ENCODE measurements around the gene C22orf15.

C22orf15 gene

GRCh38 chr22:23762842-23763578 lies at the start of gene C22orf15:
Gene C22orf15, plus strand, starts transcription at chr22:23762990. Its CDS starts 317 bp downstream, at chr22:23763307.
- no peak for DNase-seq

- DNase-seq: no peak
These were observed 48.8 kb upstream of the C22orf15 start for GRCh38 chr22:23713696-23714595.

GRCh38 chr22:23714596-23715578 lies 47.9 kb upstream of the C22orf15 start:
- no peak for DNase-seq

GRCh38 chr22:23715806-23716375 lies 46.9 kb upstream of the C22orf15 start:
- DNase-seq: no peak

GRCh38 chr22:23716811-23717801 lies 45.7 kb upstream of the C22orf15 start:
- DNase-seq: peak; percentile 89

GRCh38 chr22:23718371-23719165 lies 44.2 kb upstream of the C22orf15 start:
- peak; percentile 45 for DNase-seq

GRCh38 chr22:23720855-23721254 lies 41.9 kb upstream of the C22orf15 start:
- no peak for DNase-seq

- no peak for DNase-seq
These were observed 40.6 kb upstream of the C22orf15 start for GRCh38 chr22:23722160-23722559.

GRCh38 chr22:23722724-23723123 lies 40.1 kb upstream of the C22orf15 start:
- no peak for DNase-seq

- DNase-seq: peak; percentile 80
These were observed 34.7 kb upstream of the C22orf15 start for GRCh38 chr22:23728108-23728507.

GRCh38 chr22:23737696-23738095 lies 25.1 kb upstream of the C22orf15 start:
- DNase-seq: no peak

GRCh38 chr22:23742505-23743264 lies 20.1 kb upstream of the C22orf15 start:
- no peak for DNase-seq

GRCh38 chr22:23743303-23743705 lies 19.5 kb upstream of the C22orf15 start:
- DNase-seq: no peak

- DNase-seq: no peak
These were observed 18.8 kb upstream of the C22orf15 start for GRCh38 chr22:23744001-23744400.

GRCh38 chr22:23744485-23744884 lies 18.3 kb upstream of the C22orf15 start:
- no peak for DNase-seq

- no peak for DNase-seq
These were observed 17.0 kb upstream of the C22orf15 start for GRCh38 chr22:23745791-23746190.

GRCh38 chr22:23749841-23750301 lies 12.9 kb upstream of the C22orf15 start:
- no peak for DNase-seq

GRCh38 chr22:23750367-23750713 lies 12.4 kb upstream of the C22orf15 start:
- DNase-seq: no peak

- DNase-seq: peak; percentile 94
These were observed 11.9 kb upstream of the C22orf15 start, which contains the start of gene ZNF70 for GRCh38 chr22:23750714-23751440. Gene ZNF70, minus strand, starts transcription at chr22:23751112. Its CDS starts 5,972 bp downstream, at chr22:23745140.
